HG02943 (cell line): Measurements from ENCODE around the gene ELOVL2.
"Not testable (repeated sequence)": the region's sequence is repeated elsewhere in the genome, so short reads cannot be mapped to it uniquely, and the experiment has no call there.

Source experiments
- ATAC-seq: cut with Tn5 transposase; IDR thresholded peaks from one replicate; pipeline ENCODE4 v1.9.1; 2021; ENCODE audit warnings: mild to moderate bottlenecking, low read depth, moderate library complexity; ENCODE audit not compliant: unreplicated experiment

The ELOVL2 gene, protein sequence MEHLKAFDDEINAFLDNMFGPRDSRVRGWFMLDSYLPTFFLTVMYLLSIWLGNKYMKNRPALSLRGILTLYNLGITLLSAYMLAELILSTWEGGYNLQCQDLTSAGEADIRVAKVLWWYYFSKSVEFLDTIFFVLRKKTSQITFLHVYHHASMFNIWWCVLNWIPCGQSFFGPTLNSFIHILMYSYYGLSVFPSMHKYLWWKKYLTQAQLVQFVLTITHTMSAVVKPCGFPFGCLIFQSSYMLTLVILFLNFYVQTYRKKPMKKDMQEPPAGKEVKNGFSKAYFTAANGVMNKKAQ

DNA sequence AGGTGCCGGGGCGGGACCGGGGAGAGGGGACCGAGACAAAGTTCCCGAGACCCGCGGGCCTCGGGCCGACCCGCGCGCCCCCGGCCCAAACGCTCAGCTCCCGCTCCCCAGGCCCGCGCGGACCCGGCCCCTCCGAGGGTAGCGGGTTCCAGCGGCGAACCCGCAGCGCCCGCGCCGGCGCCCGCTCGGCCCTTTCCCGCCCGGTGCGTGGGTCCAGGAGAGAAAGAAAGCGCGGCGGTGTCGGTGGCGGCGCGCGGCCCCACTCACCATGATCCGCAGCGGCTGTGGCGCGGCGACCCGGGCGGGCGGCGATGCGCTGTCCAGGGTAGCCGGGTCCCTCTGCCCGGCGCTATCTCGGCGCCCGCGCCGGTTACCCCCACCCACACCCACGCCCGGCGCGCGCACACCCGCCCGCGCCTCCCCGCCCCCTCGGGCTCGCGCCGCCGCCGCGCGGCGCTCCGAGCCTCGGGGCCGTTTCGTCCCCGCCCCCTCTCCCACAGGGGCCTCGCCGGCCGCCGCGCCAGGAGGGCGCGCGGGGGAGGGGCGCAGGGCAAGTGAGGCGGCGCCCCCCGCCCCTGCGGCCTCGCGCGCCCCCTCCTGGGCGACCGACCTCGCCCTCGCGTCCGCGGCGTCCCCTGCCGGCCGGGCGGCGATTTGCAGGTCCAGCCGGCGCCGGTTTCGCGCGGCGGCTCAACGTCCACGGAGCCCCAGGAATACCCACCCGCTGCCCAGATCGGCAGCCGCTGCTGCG, at the start of gene ELOVL2:
Gene ELOVL2, minus strand, starts transcription at position 345 of the 751 bp plus-strand sequence. Its CDS starts 75 bp downstream, at position 270.
- ATAC-seq, result no peak

DNA sequence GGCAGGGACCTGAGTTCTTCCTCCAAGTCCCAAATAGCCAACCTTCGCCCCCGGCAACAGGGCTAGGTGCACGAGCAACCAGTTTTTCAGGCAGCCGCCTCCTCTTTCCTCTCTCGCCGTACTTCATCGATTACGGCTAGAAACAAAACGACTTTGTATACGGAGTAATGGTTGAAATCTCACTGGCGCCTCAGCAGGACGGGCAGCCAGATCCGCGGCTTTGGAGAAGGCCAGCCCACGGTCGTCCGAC, 49.2 kb upstream of the ELOVL2 start:
- peak; percentile 16 for ATAC-seq

DNA sequence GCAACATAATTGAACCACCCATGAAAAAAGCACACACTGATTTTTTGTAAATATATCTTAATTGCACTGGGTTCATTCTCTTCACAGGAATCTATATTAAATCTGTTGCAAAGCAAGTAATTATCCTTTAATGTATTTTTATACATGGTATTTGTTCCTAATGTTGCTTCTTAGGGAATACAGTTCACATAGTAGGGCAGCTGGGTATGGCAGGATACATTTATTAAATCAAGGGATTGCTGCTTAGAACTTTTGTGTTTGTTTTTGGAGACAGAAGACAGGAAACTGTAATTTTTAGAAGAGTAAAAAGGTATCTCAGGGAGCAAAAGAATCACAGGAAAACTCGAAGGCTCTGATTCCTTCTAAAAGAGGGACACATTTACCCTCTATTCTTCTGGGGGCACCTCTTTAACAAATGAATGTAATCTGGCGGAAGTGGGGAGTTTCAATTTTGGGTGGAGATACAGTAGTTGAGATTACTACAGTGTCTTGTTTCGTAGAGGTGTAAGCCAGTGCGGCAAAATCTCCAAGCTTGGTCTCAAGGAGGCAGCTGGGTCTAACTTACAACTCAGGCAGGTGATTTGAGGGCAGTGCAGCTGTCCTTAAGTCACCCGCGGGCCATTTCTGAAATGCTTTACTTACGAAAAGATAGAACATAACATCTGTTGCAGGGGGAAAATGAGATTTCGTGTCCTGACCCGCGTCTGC, 48.7 kb upstream of the ELOVL2 start:
- ATAC-seq, result peak; percentile 39

DNA sequence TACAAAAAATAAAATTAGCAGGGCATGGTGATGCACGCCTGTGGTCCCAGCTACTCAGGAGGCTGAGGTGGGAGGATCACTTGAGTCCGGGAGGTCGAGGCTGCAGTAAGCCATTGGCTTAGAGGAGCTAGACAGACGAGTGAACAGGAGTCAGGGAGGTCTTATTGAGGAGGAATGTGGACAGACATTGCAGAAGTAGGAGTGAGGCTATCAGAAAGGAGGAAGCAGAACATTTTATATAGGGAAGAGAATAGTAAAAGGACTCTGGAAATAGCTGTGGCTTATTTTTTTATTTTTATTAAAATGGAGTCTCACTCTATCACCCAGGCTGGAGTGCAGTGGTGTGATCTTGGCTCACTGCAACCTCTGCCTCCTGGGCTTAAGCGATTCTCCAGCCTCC, 47.0 kb upstream of the ELOVL2 start:
- ATAC-seq, result not testable (repeated sequence)

DNA sequence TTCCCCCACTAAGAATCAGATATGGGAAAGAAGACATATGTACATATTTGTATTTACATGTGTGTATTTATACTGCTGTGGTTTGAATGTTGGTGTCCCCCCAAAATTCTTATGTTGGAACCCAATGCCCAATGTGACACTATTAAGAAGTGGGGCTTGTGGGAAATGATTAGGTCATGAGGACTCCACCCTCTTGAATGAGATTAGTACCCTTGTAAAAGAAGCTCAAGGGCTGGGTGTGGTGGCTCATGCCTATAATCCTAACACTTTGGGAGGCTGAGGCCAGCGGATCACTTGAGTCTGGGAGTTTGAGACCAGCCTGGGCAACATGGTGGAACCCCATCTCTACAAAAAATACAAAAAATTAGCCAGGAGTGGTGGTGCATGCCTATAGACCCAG, 45.6 kb upstream of the ELOVL2 start:
- ATAC-seq, result no peak

DNA sequence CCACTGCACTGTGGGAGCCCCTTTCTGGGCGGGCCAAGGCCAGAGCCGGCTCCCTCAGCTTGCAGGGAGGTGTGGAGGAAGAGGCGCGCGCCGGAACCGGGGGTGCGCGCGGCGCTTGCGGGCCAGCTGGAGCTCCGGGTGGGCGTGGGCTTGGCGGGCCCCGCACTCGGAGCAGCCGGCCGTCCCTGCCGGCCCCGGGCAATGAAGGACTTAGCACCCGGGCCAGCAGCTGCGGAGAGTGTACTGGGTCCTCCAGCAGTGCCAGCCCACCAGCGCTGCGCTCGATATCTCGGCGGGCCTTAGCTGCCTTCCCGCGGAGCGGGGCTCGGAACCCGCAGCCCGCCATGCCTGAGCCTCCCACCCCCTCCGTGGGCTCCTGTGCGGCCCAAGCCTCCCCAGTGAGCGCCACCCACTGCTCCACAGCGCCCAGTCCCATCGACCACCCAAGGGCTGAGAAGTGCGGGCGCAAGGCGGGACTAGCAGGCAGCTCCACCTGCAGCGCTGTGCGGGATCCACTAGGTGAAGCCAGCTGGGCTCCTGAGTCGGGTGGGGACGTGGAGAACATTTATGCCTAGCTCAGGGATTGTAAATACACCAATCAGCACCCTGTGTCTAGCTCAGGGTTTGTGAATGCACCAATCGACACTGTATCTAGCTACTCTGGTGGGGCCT, 43.2 kb upstream of the ELOVL2 start:
- not testable (repeated sequence) for ATAC-seq

DNA sequence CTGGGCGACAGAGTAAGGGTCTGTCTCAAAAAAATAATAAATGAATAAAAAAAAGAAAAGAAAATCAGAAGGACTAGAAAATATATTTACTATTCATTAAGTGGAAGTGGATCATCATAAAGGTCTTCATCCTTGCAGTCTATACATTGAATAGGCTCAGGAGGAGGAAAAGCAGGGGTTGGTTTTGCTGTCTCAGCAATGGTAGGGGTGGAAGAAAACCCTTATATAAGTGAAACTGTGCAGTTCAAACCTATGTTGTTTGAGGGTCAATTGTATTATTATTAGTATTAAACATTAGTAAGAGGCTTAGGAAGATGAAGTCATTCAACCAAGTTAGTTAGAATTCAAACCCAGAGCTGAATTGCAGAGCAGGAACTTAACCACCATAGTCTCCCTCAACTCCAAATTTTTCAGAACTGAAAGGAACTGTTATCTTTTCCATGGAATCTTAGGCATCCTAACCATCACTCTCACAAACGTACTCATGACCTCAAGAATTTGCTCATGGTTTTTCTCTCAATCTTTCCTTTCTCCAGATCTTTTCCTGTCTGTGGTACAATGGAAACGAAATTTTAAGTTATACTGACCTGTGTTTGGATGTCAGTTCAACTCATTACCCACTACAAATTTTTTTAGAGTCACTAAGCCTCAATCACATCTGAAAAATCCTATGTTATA, 41.8 kb upstream of the ELOVL2 start:
- ATAC-seq, result no peak

DNA sequence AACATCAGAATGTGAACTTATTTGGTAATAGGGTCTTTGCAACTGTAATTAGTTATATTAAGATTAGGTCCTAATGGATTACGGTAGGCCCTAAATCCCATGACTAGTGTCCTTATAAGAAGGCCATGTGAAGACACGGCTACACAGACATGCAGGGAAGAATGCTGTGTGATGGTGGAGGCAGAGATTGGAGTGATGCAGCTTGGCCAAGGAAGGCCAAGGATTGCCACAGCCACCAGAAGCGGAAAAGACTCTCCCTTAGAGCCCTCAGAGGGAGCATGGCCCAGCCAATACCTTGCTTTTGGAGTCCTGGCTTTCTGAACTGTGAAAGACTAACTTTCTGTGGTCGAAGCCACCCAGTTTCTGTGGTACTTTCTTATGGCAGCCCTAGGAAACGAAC, 39.9 kb upstream of the ELOVL2 start:
- ATAC-seq, result no peak

DNA sequence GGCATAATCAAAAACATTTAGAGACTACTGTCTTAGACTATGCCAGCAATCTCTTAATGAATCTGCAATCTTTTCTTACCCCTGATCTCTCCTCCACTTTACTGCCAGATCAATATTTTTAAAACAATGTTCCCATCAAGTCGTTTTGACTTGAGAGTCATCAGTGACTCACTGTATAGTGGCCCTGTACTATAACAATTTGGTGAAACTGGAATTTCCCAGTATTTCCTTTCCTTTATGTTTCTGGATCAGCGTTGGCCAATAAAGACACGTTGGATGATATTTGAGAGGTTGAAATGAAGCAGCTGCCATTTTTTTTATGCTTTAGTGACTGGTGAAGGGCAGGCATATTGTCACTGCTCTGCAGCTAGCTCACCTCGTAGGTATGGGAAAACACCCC, 39.4 kb upstream of the ELOVL2 start:
- ATAC-seq, result no peak

DNA sequence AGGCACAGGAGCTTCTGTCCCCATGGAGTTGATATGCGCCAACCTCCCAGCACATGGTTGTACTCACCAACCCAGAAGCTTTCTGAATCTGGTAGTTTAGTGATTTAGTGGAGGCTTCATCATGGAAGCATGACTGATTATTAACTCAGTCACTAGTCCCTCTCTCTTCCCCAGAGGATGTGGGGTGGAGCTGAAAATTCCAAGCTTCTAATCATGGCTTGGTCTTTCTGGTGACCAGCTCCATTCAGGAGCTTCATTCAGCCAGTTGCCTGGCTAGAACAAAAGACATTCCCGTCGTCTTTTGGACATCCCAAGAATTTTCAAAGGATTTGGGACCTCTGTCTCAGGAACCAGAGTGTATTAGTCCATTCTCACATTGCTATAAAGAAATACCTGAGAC, 36.2 kb upstream of the ELOVL2 start:
- ATAC-seq, result no peak

DNA sequence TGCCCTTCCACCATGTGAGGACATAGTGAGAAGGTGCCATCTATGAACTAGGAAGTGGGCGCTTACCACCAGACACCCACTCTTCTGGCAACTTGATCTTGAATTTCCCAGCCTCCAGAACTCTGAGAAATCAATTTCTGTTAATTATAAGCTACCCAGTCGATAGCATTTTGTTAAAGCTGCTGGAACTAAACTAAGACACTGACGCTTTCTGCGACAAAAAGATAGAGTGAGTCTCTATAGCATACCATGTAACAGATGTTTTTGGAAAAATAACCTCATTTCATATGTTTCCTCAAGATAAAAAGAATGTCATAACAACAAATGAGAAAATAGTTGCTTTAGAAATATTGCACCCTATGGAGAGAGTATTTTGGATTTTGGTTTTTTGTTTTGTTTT, 34.2 kb upstream of the ELOVL2 start:
- no peak for ATAC-seq

DNA sequence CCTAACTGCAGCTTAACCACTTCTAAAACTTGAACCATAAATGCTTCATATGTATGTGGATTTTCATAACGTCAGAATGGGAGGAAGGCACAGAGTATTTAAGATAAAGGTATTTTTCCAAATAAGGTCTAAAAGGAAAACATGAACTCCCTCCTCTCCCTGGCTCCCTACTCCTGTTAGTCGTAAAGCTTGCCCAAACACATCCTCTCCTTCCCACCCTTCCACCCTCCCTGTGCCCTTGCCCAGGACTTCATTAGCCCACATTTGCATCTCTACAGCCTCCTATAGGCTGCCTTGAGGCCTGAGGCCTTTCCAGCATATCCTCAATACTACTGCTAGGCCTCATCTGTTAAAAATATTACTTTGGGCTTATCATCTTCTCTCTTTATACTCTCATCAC, 32.4 kb upstream of the ELOVL2 start:
- no peak for ATAC-seq

DNA sequence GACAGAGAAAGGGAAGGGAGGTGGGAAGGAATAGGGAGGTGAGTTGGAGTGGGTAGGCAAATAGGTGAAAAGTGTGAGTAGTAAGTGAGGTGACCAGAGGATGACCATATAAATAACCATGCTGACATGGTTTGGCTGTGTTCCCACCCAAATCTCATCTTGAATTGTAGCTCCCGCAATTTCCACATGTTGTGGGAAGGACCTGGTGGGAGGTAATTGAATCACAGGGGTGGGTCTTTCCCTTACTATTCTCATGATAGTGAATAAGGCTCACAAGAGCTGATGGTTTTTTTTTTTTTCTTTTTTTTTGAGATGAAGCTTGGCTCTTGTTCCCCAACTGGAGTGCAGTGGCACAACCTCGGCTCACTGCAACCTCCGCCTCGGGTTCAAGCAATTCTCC, 28.0 kb upstream of the ELOVL2 start:
- ATAC-seq, result no peak

DNA sequence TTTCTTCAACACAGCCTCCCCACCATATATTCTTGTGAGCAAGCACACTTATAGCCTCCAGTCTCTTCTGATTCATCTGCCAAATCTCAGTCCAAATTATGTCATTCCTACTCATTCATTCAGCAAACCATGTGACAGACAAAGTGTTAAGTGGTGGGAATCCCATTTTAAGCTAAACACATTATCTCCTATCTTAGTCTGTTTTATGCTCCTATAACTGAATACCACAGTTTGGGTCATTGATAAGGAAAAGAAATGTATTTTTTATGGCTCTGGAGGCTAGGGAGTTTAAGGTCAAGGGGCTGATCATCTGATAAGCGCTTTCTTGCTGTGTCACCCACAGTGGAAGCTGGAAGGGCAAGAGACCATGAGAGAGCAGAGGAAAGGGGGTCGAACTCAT, 25.7 kb upstream of the ELOVL2 start:
- no peak for ATAC-seq

DNA sequence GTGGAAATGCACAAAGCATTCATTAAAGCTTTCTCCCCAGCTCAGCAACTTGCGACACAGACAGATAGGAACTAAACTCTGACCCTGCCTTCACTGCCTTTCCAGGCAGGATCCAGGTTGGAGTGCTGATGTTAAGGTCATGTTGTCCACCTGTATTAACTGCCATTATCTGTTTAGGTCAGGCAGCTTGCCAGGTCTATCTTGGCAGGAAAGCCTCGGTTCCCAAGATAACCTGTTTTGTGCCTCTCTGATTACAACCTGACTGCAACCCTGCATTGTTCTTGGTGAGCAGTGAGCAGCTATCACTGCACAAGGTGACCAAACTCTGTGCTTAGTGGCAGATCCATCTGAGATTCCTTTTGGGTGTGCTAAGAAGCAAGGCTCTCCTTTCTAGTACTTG, 23.2 kb upstream of the ELOVL2 start:
- ATAC-seq, result no peak

DNA sequence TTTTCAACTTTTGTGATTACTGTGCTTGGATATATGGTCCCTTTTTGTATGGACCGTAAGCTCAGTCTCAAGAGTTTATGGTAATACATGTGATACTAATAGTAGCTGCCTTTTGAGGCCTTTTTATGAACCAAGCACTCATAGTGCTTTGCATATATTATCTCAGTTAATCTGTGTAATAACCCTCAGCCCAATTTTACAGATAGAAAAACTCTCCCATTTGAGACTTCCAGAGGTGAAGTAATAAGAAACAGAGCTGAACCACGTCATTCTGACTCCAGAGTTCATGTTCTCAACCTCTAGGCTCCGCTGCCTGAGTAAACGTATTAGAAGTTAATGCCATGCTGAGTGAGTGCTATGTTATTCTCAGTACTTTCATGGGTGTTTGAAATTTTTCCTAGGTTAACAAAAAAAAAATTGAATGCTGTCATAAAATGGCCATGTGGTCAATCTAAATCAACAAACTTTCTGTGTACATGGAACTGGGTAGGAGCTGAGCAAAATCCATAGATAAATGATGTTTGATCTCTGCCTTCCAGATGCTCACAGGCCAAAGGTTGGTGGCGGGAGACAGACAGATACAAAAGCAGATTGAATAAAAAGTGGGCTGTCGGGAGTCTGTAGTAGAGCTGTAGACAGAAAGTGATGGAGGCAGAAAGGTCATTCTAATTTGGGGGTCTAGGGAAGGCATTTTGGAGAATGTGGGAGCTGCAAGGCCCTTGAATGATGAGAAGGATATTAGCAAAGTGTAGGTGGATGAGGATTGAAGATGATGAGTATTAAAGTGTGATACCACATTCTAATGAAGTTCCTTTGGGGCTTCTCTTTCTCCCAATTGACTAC, 22.6 kb upstream of the ELOVL2 start:
- no peak for ATAC-seq

DNA sequence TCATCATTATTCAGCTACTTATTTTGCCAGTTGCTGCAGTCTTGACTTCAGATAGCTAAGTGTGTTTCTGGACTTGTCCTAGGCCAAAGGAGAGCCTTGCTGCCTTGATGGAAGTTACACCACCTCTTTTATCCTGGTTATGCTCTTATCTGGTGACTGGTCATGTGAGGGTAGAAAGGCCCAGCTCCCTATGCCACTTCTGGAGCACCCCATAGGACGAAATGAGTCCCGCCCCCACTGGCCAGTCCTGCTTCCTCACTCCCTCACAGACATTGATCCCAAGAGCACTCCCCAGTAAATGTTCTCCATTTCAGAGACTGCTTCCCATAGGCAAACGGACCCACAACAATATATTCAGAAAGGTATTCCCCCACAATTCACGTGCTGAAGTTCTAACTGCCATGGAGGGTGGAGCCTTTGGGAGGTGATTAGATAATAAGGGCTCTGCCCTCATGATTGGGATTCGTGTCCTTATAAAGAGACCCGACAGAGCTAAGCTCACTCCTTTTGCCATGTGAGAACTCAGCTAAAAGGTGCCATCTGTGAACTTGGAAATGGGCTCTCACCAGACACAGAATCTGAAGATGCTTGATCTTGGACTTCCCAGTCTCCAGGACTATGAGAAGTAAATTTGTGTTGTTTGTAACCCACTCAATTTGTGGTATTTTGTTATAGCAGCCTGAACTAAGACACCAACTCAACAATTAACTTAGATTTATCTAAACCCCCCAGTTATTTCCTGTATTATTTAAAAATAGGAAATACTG, 21.5 kb upstream of the ELOVL2 start:
- ATAC-seq, result no peak

DNA sequence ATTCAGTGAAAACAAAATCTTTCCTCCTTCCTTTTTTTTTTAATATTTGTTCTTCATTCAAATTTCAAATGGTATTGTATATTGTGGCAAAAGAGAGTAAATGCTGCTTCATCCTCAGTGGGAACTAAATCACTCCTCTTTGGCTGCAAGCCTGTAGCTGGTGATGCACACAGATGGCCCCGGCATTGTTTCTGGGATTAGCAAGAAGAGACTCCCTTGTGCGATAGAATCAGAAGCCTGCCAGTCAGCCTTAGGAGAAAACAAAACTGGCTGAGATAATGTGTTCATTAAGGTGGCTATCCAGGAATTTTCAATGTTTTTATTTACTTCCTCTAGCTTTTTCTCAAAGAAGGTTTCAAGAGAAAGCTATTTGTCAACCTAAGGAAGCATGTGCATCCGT, 20.7 kb upstream of the ELOVL2 start:
- no peak for ATAC-seq

DNA sequence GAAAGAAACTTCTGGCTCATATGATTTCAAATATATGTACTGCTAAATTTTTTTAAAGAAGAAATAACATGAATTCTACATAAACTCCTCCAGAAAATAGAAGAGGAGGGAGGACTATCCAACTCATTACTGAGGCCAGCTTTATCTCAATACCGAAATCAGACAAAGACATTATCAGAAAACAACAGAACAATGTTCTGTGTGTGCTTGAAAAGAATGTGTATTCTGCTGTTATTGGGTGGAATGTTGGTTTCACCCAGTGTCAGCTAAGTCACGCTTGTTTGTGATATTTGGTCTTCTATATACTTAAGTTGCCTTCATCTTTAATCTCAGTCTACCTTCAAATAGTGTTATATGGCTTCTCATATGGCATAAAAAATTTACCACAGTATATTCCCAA, 18.6 kb upstream of the ELOVL2 start:
- no peak for ATAC-seq
